SK-N-MC (cell line): ENCODE measurements around the gene MACF1.

ENCODE experiments used
- EZH2 ChIP-seq: fragments of 200-600 bp; sonication (generic); IDR thresholded peaks from one replicate; pipeline ENCODE4 v1.6.1; 2017; ENCODE audit warnings: antibody characterized with exemption
- FOXP2 ChIP-seq: optimal IDR thresholded peaks from 2 replicates; pipeline ENCODE3; 2011; ENCODE audit warnings: mild to moderate bottlenecking, moderate library complexity; ENCODE audit not compliant: insufficient read depth; ENCODE audit errors: extremely low read length, control extremely low read depth
- POLR2AphosphoS5 ChIP-seq: IDR thresholded peaks from 2 replicates; pipeline ENCODE4 v1.6.1; 2012; ENCODE audit warnings: mild to moderate bottlenecking, low read depth, low read length, borderline replicate concordance

- TF ChIP-seq EZH2 (no peak), POLR2AphosphoS5 (no peak), FOXP2 (no peak)
Observed at GRCh38 chr1:39337067-39337466, 132.6 kb downstream of the MACF1 start.
